Activated CD4-positive, alpha-beta T cell treated with anti-CD3 and anti-CD28 coated beads for 48 hours (primary cell): ENCODE measurements around the gene NAV1.
"Not testable (repeated sequence)": the region's sequence is repeated elsewhere in the genome, so short reads cannot be mapped to it uniquely, and the experiment has no call there.

ENCODE experiments used
- DNase-seq: peaks from one replicate; pipeline ENCODE4 v3.0.0-alpha.2; 2020

The NAV1 gene

DNA sequence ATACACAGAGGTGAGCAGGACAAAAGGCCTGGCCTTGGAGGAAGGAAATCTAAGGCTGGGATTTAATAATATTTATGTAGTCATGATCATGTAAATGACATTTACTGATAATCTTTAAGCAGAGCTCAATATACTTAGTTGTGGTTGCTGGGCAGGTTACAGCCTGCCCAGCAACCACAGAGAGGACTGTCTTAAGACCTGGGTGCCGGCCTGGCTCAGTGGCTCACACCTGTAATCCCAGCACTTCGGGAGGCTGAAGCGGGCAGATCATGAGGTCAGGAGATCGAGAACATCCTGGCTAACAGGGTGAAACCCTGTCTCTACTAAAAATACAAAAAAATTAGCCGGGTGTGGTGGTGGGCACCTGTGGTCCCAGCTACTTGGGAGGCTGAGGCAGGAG is 10.6 kb downstream of the NAV1 start:
- DNase-seq = not testable (repeated sequence)

DNA sequence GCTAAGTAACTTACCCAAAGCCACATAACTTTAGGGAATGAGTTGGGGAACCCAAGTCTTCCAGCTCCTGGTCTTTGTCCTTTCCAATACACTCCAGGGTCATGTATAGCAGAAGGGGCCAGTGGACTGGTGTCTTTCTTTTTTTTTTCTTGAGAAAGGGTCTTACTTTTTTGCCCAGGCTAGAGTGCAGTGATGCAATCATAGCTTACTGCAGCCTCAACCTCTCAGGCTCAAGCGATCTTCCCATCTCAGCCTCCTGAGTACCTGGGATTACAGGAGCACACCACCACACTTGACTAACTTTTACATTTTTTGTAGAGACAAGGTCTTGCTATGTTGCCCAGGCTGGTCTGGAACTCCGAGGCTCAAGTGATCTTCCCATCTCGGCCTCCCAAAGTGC is 12.2 kb downstream of the NAV1 start:
- DNase-seq = no peak

DNA sequence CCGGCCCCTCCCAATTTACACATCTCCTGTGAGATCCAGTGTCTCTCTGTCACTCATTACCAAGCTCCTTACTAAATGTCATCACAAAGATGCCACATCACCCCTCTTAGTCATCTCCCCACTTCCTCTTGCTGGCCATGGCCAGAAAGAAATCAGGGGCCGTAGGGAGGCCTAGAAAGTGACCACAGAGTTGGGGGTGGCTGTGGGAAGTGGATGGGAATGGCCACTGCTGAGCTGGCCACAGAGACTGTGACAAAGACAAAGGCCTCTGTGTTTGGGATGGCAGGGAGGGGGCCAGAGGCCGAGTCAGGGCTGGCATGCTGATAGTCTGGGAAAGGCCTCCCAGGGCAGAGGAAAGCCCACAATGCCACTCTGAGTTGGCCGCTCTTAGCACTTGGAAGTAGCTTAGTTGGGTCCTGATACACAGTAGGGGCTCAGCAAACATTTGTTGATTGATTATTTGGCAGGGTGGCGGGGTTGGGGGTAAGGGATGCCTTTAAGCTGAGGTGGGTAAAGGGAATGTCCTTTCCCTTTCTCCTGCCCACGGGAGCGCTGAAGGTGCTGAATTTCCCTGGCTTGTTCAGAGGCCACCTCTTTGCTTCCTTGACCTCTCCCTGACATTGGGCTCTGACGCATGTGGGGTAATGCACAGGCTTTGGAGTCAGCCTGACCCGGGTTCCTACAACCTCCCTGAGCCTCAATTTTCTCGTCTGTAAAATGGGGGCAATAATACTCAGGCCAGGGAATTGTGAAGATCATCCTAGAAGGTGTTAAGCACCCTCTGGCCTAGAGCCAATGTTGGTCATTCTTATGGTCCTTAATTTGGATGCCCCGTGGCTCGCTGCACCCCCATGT is 13.2 kb downstream of the NAV1 start:
- DNase-seq = no peak

GRCh38 chr1:201552941-201553351 is 14.0 kb downstream of the NAV1 start:
- DNase-seq = no peak

- no peak for DNase-seq
These were observed 14.7 kb downstream of the NAV1 start for GRCh38 chr1:201553496-201554189.

DNA sequence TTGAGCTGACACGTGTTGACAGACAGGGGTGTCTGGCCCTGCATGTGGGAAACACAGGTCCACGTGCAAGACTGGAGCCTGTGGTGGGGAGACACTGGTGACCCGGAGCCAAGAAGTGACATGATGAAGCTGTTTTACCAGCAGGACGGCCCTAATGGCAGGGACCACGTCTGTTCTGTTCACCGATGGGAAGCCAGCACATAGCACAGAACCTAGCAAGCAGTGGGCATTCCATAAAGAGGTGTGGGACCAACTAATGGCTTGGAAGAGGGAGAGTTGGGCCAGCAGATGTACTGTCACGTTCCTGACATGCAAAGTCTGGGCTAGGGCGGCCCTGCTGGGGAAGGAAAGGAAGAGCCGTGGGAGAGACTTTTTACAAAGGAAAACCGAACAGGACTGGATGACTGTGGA is 15.3 kb downstream of the NAV1 start:
- no peak for DNase-seq

GRCh38 chr1:201554789-201555592 is 16.1 kb downstream of the NAV1 start:
- DNase-seq = no peak

- no peak for DNase-seq
These were observed 16.6 kb downstream of the NAV1 start for GRCh38 chr1:201555593-201555945.

DNA sequence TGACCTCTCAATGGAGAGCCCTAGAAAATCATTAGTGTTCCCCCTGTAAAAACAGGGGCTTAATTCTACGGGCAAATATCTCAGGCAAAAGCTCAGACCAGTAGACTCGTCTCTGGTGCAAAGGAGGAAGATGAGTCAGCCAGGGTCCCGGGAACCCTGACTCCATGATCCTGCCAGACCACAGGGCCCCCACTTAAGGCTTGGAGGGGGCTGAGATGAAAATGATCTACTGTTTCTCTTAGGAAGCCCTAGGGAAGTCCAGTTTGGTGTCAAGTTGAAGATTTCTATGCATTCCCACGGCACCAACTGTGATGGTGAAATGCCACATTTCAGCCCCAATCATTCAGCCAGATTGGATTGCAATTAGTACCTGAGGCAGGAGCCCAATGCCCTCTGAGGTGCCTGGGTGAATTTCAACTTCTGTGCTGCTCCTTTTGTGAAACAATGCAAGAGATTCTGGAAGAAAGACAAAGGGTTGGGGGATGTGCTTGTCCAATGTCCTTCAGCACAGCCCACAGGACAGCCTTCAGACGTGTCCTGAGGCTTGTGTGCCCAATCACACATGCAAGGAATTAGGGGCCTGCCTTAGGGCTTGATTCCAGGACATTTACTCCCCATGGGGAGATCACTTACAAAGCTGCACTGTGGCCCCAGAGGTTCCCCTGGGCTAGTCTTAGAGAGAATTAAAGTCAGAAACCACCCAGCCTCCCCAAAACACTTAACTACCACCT is 18.1 kb downstream of the NAV1 start:
- no peak for DNase-seq

DNA sequence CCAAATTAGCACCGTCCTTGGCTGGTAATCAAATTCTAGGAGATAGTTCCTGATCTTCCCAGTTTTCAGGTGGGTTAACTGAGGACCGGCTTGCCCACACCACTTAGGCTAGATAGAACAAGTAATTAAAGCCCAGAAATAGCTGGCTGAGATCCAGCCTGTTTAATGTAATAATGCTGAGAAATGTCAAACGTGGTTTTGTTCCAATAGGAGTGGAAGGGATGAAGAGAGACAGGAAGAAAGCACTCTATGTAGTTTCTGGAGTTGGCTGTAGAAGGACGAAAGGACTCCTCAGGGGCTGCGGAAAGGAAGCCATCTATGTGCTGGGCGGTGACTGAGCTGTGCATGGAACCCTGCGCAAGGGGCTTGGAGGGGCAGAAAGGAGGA is 18.6 kb downstream of the NAV1 start:
- DNase-seq = no peak

GRCh38 chr1:201559679-201560162 is 20.8 kb downstream of the NAV1 start:
- peak; percentile 80 for DNase-seq

DNA sequence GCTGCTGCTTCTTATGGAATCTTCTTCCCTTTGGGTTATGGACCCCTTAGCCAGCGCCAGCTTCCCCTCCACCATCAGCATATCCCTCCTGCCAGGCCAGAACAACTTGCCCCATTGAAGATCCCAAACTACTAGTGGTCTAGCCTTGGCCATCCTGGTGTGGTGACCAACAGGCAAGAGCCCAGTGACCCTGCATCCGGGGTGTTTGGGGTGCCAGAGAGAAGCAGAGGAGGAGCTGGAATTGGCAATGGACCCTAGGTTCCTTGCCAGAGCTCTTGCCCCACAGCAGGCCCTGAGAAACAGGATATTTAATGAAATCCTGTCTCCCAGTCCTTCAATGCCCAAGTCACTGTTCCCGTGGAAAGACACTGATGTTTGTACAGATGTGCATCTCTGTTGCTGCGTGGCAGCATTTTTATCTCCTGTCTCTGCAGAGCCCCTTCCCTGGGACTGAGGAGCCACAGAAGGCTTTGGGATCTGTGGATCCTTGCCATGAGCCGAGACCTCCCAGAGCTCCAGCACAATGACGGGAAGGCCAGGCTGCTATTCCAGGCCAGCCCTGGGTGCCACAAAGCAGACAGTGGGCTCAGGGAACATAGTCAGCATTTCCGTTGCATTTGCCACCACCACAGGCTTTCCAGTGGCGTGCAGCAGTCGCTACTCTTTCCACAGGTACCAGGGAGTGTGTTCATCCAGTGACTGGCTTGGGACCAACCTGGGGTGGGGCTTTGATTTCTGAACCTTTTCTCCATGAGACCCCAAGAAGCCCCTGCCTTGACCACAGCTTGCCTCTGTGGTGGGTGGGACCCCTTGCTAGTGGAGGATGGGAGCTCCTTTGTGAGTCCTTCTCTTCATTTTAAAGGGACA is 21.6 kb downstream of the NAV1 start:
- no peak for DNase-seq

DNA sequence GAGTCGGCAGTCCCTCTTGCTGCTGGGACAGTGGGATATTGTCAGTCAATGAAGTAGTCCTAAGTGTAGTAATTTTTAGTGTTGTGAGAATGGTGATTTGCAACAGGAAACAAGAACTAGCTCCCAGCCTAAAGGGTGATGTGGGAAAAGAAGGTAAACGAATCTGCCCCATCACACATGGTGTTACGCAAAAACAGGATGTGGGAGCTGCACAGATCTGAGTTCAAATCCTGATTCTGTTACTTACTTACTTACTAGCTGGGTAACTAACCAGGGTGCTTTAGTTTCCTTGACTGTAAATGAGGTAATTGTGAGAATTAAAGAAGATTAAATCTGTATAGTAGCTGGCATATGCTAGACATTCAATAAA is 22.3 kb downstream of the NAV1 start:
- no peak for DNase-seq

GRCh38 chr1:201561601-201562000 is 22.7 kb downstream of the NAV1 start:
- DNase-seq = no peak

DNA sequence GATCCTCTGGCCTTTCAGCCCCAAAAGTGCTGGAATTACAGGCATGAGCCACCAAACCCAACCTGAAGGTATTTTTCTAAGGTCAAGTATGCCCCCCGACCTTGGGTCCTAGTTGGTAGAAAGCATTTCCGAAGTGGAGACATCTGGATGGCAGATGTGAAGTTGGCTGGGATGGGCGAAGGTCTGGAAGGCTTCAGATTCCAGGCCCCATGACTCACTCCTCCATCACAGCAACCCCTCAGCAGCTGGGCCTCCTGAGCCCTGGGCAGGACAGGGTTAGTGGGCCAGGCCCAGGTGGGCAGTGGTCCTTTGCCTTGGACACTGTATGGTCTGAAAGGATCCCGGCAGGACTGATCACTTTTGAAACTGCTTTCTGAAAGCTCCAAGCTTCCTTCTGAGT is 23.3 kb downstream of the NAV1 start:
- DNase-seq = no peak

DNA sequence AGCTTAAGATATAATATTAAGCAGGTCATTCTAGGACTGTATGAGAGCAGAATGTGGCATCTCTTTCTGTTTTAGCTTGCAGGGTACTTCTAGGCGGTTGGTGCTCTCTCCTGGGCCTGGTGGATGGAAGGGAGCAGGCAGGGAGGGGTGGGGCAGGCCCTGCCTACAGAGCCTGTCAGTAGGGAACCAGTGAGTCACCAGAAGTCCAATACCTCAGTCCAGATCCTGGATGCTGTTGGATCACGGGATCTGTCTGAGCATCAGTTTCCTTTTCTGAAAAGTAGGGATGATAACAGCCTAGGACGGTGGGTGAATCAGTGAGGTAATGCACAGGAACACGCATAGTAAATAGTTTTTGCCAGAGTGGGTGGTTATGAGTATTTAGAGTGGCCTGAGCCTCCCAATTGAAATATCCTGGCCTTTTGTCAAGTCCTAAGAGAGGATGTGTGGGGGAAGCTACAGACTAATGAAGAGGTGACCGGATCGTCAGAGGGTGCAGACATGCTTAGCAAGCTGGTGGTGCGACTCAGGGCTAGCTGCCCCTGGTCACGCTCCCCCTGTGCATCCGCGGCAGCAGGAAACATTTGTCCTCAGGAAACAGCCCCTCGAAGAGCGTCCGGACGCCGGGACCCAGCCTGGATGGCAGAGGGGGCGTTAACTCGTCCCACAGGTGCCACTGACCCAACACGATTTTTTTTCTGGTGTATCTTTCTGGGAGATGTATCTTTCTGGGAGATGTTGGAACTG is 23.9 kb downstream of the NAV1 start:
- no peak for DNase-seq

DNA sequence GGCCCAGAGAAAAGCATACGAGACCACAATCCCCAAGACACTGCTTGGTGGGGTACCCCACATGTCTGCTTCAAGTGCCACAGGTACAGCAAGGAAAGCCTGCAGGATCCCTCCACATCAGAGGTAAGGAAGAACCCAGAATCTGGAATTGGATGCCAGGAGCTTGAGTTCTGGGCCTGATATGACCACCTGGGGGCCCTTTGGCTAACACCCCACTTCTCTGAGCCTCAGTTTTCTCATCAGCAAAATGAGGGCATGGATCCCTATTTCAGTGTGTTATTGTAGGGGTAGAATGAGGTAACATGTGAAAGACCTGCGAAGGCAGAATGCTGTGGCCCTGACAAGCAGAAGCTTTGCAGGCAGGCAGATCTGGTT is 24.5 kb downstream of the NAV1 start:
- DNase-seq = no peak

DNA sequence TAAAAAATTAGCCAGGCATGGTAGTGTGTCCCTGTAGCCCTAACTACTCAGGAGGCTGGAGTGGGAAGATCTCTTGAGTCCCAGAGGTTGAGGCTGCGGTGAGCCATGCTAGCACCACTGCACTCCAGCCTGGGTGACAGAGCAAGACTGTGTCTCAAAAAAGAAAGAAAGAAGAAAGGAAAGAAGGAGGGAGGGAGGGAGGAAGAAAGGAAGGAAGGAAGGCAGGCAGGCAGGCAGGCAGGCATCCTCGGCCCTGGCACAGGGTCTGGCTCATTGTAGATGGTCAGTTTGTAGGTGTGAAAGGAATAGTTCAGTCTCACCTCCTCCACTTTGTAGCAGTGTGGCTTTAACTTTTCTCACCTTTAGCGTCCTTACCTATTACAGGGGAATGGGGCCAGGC is 25.0 kb downstream of the NAV1 start:
- DNase-seq = no peak

- DNase-seq = no peak
These were observed 26.2 kb downstream of the NAV1 start for GRCh38 chr1:201565024-201565730.

GRCh38 chr1:201565771-201566528 is 27.0 kb downstream of the NAV1 start:
- no peak for DNase-seq
